ENCODE results near the gene DNASE1L3.

DNASE1L3 gene

DNA sequence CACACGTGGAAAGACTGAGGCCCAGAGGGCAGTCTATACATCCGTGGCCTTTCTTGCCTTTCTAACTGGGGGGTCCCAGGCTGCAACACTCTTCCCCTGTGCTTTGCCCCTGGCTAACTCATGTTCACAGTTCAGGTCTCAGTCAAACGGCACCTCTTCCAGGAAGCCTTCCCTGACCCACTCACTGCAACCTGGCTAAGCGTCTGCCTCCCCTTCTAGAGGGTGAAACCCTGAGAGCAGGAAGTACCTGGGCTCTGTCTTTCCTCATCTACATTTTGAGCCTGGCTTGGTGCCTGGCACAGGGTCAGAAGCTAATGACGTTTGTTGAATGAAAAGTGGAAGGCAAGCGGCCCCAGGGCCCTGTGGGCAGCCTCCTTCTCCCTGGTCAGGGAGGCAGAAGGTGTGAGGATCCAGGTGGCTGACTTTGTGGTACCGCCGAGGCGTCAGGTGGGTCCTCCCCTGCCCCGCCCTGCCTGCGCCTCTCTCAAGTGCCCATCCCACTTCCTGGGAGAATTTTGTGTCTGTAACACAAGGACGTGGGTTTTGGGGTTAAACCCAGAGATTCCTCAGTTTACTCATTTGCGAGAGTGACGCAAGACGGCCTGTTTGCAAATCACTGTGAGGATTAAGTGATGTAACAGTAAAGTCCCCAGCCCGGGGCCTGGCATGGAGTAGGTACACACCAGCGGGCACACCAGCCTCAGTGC lies 32.1 kb downstream of the DNASE1L3 start:
- no peak for DNase-seq (ENCODE audit: low spot score)

DNA sequence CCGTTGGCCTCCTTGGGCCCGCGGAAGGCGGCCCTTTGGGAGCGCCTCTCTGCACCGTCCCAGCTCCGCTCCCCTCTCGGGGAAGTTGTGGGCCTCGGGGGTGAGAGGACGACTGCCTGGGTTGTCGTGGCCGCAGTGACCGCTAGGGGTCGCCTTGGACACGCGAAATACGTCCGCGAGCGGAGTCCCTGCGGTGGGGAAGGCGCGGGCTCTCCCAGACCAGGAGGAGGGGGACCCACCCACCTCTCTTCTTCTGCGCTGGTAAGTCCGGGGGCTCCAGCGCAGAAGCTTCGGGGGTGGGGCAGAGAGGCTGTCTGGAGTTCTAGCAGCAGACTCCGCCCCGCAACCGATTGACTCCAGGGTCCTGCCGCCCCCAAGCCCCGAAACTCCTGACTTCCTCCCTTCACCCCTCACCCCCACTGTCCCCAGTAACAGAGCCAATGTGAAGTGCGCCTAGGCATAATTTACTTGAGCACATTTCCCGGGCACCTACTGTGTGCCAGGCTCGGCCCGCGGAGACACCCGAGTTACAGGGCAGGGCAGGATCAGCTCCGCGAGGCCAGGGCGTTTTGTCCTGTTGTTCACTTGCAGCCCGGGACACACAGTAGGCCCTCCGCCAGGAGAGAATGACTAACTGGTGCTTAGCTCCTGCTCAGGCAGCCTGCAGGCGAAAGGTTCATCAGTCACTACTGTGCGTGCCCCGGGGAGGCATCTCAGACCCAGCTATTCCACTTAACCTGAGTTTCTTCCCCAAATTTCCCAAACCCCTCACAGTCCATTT lies 32.8 kb downstream of the DNASE1L3 start:
- DNase-seq (ENCODE audit: low spot score), result peak; percentile 75

GRCh38 chr3:58176827-58177489 lies 33.8 kb downstream of the DNASE1L3 start:
- DNase-seq (ENCODE audit: low spot score), result peak; percentile 76

GRCh38 chr3:58176185-58176530 lies 34.6 kb downstream of the DNASE1L3 start:
- no peak for DNase-seq (ENCODE audit: low spot score)

DNA sequence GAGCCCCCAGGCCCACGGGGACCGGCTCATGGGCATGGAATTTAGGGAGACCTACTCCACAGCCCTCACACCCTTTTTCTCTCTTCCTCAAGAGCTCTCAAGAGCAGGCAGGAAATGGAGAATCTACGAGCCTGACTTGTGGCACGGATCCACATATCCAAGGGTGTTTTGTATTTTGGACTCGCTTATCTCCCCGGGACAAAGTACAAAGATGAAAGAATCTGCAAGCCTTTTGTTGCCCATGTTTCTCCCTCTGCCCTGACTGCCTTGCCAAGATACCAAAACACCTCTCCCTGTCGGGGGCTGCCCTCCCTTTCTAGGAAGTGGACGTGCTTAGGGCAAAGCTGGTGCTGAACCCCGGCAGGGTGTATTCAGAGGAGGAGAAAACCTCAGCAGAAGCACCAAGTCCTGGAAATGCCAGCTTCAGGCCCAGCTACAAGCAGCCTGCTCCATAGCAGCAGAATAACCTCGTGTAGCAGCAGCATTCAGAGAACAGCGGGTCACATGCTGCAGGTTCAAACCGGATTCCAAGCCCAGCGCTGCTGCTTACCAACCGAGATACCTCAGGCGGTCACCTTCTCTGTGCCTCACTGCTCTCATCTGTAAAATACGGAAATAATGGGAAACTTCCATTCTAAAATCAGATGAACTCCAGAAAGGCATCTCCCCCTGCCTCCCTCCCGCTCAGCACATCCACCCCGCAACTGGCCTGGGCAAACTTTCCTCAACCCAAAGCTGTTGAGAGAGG lies 35.2 kb downstream of the DNASE1L3 start:
- peak; percentile 85 for DNase-seq (ENCODE audit: low spot score)

- DNase-seq (ENCODE audit: low spot score), result no peak
Observed at GRCh38 chr3:58175187-58175436, 35.7 kb downstream of the DNASE1L3 start.

DNA sequence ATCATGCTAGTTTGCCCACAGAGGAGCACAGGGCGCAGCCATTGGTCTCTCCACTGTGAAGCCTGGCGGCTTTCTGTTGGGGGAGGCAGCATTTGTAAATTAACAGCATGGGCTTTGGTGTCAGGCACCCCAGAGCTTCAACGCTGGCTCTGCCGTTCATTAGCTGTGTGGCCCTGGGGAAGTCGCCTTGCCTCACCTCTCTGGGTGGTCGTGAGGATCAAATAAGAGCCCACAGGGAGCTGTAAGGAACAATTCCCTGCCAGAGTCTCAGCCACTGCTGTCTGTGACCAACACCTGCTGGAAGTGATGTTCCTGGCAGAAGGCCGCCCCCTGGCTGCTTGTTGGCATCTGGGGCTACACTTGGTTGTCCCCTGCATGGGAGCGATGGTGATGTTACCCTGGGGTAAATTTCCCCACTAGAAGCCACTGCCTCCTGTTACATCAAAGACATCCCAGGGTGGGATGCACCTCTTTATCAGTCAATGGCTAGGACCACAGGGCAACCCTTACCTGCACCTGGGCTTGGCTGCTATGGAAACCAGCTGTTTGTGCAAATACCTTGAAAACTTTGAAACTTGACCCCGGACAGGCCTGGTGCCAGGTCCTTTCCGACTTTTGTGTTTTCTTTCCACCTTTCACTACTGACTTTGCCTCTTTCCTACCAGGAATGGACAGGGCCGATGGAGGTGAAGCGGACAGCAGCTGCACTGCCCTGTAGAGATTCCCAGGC lies 36.9 kb downstream of the DNASE1L3 start:
- no peak for DNase-seq (ENCODE audit: low spot score)

- no peak for DNase-seq (ENCODE audit: low spot score)
Observed at GRCh38 chr3:58173029-58173668, 37.6 kb downstream of the DNASE1L3 start.

DNA sequence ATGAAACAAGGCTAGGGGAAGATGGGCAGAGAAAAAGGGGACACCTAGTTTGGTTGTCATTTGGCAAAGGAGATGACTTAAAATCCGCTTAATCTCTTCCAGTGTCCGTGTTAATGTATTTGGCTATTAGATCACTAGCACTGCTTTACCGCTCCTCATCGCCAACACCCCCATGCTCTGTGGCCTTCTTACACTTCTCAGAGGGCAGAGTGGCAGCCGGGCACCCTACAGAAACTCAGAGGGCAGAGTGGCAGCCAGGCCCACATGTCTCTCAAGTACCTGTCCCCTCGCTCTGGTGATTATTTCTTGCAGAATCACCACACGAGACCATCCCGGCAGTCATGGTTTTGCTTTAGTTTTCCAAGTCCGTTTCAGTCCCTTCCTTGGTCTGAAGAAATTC lies 39.6 kb downstream of the DNASE1L3 start:
- DNase-seq (ENCODE audit: low spot score), result no peak

GRCh38 chr3:58170376-58170775 lies 40.4 kb downstream of the DNASE1L3 start:
- DNase-seq (ENCODE audit: low spot score), result no peak

GRCh38 chr3:58169371-58169770 lies 41.4 kb downstream of the DNASE1L3 start:
- DNase-seq (ENCODE audit: low spot score), result no peak

- no peak for DNase-seq (ENCODE audit: low spot score)
Observed at GRCh38 chr3:58168498-58168897, 42.3 kb downstream of the DNASE1L3 start.

- DNase-seq (ENCODE audit: low spot score), result no peak
Observed at GRCh38 chr3:58167431-58168351, 43.1 kb downstream of the DNASE1L3 start.

GRCh38 chr3:58164906-58165821 lies 45.6 kb downstream of the DNASE1L3 start:
- DNase-seq (ENCODE audit: low spot score), result no peak

GRCh38 chr3:58164199-58164879 lies 46.4 kb downstream of the DNASE1L3 start:
- no peak for DNase-seq (ENCODE audit: low spot score)

GRCh38 chr3:58163234-58163633 lies 47.5 kb downstream of the DNASE1L3 start:
- DNase-seq (ENCODE audit: low spot score), result no peak

DNA sequence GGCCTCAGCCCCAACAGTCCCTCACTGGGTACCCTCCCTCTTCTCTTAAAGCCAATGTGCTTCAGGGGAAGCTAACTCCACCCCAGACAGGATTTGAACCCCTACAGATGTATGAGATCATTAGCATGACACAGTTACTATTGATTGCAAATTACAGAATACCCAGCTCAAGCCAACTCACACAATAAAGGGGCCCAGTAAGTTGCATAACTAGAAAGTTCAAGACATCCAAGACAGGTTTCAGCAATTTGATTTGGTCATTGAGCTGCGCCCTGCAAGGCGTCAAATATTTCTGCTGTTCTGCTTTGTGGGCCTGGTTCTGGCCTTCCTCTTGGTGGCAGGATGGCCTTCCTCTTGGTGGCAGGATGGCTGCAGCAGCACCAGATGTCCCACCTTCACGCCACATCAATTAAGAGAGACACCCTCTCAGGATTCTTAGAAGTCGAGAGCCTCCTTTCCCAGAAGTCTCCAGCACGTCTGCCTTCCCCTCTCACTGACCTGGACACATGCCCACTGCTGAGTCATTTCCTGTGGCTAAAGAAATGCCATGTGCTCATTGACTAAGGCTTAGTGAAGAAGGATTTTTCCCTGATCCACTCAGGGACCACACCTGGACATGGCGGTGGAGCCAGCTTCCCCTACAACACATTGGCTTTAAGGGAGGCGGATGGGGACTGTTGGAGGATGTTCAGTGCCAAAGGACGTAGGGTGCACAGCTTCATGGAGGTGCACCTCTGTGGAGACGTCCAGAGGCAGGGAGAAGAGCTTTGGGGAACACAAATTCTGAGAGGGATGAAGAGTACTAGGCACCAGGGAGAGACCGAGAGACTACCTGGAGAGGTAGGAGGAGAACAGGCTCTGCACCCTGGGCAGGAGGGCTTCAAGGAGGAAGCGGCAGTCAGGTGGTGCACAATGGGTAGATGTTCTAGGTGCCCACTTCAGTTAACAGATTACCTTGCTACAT lies 49.1 kb downstream of the DNASE1L3 start:
- peak; percentile 89 for DNase-seq (ENCODE audit: low spot score)

DNA sequence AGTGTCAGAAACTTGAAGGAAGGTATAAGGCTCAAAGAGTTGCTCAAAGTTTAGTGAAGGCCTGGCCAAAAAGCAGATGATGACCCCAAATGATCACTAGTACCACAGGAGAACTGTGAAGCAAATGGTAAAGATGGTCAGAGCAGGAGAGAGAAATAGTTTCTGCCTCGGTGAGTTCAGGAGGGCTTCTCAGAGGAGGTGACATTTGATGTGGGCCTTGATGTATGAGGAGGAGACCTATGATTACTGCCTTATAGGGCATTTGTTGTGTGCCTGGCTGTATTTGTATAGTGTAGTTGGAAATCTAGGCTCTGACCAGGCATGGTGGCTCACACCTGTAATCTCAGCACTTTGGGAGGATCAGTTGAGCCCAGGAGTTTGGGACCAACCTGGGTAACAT lies 50.4 kb downstream of the DNASE1L3 start:
- DNase-seq (ENCODE audit: low spot score), result no peak

Measured in LoVo (cell line).